ENCODE data around the gene HOPX.

- TF ChIP-seq CTCF (IDR thresholded peaks at IDR 0.05) = no peak
- TF ChIP-seq POLR2A (IDR thresholded peaks at IDR 0.05) = no peak
These were observed 14.8 kb downstream of the HOPX start for GRCh38 chr4:56666279-56666678.

Data from uterus (tissue), 2 donors.